Lung microvascular endothelial cell (primary cell): Measurements from ENCODE around the gene LAMA1. TPM values are rescaled to one million over a fixed set of nuclear protein-coding genes. Genes with fewer than 3 reads are reported as not detected.
"Not testable (repeated sequence)": the region's sequence is repeated elsewhere in the genome, so short reads cannot be mapped to it uniquely, and the experiment has no call there.

Experiments used
- DNase-seq, 2 donors: peaks; one replicate each; pipeline versions ENCODE4 v3.0.0 to v3.0.0-alpha.2; 2010; ENCODE audit warnings: low read depth in 2 of 2
- total RNA-seq: library from RNA; depleted of rRNA; stranded (reverse); fragments of >200 nt; gene quantifications from 2 replicates; pipeline ENCODE4 v1.2.1, GENCODE V29; 2014

LAMA1 gene, protein sequence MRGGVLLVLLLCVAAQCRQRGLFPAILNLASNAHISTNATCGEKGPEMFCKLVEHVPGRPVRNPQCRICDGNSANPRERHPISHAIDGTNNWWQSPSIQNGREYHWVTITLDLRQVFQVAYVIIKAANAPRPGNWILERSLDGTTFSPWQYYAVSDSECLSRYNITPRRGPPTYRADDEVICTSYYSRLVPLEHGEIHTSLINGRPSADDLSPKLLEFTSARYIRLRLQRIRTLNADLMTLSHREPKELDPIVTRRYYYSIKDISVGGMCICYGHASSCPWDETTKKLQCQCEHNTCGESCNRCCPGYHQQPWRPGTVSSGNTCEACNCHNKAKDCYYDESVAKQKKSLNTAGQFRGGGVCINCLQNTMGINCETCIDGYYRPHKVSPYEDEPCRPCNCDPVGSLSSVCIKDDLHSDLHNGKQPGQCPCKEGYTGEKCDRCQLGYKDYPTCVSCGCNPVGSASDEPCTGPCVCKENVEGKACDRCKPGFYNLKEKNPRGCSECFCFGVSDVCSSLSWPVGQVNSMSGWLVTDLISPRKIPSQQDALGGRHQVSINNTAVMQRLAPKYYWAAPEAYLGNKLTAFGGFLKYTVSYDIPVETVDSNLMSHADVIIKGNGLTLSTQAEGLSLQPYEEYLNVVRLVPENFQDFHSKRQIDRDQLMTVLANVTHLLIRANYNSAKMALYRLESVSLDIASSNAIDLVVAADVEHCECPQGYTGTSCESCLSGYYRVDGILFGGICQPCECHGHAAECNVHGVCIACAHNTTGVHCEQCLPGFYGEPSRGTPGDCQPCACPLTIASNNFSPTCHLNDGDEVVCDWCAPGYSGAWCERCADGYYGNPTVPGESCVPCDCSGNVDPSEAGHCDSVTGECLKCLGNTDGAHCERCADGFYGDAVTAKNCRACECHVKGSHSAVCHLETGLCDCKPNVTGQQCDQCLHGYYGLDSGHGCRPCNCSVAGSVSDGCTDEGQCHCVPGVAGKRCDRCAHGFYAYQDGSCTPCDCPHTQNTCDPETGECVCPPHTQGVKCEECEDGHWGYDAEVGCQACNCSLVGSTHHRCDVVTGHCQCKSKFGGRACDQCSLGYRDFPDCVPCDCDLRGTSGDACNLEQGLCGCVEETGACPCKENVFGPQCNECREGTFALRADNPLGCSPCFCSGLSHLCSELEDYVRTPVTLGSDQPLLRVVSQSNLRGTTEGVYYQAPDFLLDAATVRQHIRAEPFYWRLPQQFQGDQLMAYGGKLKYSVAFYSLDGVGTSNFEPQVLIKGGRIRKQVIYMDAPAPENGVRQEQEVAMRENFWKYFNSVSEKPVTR (N-terminal part only)
- total RNA-seq: 0.20 and 0.22 TPM in 2 replicates

DNA sequence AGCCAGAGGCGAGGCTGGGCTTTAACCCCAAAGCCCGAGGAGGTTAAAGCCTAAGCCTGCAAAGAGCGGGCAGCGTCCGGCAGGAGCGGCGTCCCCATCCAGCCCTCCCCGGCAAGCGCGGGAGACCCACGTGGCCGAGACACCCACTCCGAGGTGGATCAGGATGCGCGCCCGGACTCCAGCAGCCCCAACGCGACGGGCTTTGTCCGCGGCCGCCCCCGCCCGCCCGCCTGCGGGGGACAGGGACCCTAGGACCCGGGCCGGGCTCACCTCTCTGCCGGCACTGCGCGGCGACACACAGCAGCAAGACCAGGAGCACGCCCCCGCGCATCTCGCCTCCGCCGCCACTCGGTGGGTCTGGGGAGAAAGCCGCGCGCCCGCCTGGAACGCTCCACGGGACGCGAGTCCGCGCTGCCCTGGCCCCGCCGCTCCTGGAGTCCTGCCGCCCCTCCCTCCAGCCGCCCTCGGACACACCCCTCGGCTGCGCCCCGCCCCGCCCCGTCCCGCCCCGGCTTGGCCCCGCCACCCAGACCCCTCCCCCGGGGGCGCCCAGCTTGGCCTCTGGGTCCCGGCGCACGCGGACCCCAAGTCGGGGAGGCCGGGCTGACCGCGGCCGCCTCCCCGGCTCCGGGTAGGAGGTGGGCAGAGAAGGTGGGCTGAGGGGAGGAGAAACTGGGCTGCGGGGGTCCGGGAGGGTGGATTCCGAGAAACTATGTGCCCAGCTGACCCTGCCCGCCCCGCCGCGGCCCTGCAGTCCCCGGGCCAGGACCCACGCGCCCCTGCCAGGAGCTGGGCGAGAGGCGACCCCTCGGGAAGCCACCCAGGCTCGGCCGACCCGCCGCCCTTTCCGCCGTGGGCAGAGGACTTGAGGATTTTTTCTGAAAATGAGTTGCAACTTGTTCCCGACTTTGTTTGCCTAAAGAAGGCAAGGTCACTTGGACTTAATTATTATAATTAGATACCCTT lies at the start of gene LAMA1:
TSS of gene LAMA1 (minus strand) at position 408 of the 966 bp plus-strand sequence. CDS start at position 331, 77 bp downstream.
- no peak for DNase-seq

DNA sequence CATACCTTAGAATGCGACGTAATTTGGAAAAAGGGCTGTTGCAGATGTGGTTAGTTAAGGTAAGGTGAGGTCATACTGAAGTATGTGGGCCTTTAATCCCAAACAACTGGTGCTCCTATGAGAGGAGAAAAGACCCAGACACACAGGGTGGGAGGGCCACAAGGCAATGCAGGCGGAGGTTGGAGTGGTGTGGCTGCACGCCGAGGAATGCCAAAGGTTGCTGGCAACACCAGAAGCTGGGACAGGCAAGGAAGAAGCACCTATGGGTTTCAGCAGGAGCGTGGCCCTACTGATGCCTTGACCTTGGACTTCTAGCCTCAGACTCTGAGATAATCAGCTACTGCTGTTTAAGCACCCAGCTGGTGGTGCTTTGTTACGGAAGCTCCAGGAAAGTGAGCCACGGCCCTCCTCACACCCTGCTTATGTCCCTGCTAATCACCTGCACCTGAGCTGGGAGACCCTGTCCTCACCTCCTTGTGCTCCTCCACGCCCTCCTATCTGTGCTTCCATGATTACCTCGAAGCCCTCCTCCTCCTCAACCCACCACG lies 48.3 kb upstream of the LAMA1 start:
- no peak for DNase-seq

DNA sequence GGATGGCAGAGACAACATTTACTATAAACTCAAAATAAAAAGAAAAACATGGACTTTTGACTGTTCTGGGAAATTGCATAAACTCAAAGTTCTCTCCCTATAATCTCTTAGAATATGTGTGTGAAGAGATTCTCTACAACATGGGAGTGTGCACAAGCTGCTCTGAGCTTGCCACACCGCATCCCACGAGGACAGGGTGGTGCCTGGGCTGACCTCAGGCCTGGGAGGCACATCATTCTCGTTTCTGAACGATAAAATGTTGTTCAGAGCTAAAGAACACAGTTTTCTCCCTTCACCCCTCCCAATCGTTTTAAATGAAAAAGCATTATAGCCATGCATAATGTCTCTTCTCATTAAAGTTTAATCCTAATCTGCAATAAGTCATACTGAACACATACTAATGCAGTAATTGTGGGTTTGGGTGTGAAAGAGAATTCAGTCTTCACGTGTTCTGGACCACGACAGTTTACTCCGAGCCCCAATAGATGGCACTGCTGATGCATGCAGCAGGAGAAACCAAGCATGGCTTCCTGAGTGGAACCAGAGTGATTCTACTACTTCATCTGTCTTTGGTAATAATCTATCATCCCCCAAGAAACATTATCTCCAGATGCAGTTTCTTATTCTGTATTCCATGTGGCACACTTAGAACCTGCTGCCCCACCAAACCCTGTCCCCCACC lies 46.9 kb upstream of the LAMA1 start:
- DNase-seq: peak in 1 of 2 donors; percentile 15

DNA sequence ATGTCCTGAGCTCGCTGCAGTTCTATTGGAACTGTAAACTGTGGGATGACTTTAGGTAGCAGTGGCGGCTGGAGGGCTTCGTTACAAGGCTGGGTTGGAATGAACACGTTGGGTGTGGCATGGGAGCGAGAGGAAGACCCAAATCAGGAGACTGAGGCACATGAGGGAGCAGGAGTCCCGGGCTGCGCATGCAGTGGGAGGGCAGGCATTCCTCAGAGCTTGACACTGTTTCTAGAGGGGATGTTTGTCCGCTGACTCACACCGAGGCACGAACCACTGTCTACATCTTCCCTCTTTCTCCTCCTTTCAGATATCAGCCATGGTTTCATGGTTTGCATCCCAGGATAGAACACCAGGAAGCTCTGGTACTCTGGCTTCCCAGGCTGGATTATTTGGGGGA lies 40.6 kb upstream of the LAMA1 start:
- DNase-seq: no peak

DNA sequence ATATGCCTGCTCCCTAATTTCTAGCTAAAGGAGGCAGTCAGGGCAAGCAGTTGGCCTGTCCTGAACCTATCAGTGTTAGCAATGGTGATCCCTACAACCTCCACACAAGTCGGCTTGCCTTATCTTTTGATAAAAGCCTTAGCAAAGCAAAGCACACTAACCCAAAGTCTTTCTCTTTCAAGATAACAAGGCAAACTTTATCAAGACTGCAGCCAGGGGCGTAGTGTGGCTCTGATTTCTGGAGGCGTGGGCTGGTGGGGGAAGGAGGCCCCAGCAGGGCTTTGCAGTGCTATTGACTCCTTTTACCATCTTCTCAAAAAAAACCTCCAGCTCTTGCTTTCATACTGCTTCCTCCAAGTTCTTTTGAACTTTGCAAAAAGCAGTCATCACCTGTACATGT lies 40.2 kb upstream of the LAMA1 start:
- no peak for DNase-seq

DNA sequence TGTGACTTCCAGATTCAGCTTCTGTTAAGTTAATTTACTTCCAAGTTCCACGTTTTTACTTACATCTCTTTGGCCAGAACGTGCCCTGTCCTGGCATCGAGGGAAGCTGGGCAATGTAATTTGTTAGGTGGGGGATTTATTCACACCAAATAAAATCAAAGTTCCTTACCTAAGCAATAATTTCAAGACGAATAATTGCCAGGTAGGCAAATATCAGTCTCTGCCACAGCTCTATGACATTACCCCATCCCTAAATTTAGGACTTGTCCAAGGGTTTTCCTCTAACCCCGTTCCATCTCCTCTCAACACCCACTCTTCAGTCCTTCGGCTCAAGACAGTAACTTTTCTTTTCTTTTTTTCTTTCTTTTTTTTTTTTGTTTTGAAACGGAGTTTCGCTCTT lies 38.3 kb upstream of the LAMA1 start:
- no peak for DNase-seq

DNA sequence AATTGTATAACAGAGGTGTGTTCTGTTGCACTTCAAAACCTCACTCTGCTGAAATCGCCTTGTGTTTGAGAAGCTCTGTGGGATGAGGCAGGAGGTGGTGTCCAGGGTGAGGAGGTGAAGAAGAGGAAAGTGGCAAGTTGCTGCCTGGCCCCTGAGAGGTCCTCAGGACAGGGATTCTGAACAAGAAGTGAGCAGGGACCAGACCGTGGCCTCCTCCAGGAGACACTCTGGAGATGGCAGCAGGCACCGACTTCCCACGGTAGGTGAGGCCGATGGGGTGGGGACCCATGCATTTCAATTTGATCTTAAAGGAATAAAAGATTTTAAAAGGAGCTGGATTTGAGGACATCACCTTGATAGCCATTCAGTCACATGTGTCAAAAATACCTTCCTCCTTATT lies 37.5 kb upstream of the LAMA1 start:
- no peak for DNase-seq

DNA sequence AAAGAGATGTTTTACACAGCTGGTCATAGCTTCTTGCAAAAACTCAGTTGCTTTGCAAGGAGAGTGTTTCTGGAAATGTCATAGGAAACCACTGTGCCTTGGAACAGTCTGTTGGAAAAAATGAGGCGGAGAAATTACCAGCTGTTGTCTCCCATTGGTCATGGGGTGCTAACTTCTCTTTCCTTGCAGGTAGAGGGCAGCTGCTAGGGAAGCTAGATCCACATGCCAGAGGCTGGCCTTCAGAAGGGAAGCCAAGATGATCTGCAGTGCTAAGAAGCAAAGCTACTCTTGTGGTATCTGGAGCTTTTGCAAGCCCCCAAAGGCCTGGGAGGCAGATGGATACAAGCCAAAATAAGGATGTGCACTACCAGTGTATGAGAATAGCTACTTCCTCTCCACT lies 34.8 kb upstream of the LAMA1 start:
- DNase-seq: no peak

DNA sequence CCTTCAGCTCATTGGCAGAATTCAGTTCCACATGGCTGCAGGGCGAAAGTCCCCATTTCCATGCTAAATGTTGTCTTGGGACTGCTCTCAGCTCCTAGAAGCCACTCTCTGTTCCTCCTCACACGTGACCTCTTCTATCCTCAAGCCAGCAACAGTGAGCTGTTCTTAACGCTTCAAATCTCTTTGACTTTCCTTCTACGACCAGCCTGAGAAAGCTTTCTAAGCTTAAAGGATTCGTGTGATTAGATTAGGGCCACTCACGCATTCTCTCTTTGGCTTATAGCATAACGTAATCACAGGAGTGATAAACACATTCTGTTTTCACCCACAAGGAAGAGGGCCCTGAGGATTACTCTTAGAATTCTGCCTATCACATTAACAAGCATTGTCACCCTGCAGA lies 29.8 kb upstream of the LAMA1 start:
- no peak for DNase-seq

DNA sequence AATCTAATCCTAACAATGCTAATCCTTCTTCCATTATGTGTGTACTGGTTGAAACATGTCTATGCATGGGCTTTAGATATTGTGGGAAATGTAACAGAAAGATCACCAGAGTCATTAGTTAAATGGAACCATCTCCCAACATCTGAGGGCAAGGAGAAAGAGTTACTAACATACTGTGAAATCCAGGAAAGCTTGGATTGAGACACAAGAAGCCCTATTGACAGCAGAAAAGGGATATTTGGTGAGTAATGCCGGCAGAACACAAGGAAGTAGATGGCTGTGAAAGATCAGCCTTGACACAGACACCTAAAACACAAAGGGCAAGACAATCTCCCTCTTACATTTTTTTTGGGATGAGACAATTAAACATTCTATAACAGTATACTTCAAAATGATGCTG lies 28.5 kb upstream of the LAMA1 start:
- no peak for DNase-seq

DNA sequence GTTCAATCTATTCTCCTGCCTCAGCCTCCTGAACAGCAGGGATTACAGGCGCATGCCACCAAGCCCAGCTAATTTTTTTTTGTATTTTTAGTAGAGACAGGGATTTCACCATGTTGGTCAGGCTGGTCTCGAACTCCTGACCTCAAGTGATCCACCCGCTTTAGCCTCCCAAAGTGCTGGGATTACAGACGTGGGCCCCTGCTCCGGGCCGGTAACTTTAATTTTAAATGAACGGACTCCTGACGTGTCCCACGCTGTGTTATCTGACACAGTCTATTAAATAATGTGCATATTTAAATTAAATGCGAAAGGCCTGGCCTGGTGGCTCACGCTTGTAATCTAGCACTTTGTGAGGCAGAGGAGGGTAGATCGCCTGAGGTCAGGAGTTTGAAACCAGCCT lies 27.3 kb upstream of the LAMA1 start:
- not testable (repeated sequence) for DNase-seq

DNA sequence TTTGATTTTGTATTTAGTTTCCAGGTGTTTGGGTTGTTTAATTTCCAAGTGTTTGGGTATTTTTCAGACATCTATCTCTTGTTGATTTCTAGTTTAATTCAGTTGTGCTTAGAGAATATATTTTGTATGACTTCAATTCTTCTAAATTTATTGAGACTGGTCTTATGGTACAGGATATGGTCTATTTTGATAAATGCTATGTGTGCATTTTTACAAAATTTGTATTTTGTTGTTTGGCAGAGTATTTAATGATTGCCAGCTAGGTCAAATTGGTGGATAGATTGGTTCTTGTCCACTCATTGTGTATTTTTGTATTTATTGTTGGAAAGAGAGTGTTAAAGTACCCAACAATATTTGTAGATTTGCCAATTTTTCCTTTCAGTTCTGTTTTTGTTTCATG lies 23.7 kb upstream of the LAMA1 start:
- no peak for DNase-seq

DNA sequence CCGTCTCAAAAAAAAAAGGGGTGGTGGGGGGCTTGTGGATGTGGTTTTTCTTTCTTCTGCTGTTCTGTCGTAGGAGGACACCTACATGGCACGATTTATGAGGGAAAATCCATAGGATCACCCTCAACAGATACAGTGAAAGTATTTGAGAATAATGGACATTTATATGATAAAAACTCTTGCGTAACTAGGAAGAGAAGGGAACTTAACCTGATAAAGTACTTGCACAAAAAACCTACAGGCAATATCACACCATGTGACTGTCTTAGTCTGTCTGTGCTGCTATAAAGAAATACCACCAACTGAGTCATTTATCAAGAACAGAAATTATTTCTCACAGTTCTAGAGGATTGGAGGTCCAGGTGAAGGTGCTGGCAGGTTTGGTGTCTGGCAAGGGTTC lies 21.8 kb upstream of the LAMA1 start:
- no peak for DNase-seq

DNA sequence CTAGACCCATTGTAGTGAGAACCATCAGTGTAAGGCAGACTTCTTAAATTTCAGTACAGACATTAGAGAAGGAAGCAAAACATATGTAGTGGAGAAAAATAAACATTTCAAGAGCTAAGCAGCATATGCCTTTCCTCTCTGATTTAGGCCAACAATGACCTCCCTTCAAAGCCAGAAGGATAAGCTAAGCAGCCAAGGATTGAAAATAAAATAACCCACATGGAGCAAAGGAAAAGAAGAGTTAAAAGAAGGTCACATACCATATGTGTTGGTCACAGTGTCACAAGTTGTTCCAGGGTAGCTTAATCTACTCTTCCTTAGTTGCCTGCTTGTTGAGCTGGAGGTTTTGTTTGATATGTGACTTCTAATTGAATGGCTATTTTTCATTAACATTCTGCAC lies 15.6 kb upstream of the LAMA1 start:
- DNase-seq: no peak

DNA sequence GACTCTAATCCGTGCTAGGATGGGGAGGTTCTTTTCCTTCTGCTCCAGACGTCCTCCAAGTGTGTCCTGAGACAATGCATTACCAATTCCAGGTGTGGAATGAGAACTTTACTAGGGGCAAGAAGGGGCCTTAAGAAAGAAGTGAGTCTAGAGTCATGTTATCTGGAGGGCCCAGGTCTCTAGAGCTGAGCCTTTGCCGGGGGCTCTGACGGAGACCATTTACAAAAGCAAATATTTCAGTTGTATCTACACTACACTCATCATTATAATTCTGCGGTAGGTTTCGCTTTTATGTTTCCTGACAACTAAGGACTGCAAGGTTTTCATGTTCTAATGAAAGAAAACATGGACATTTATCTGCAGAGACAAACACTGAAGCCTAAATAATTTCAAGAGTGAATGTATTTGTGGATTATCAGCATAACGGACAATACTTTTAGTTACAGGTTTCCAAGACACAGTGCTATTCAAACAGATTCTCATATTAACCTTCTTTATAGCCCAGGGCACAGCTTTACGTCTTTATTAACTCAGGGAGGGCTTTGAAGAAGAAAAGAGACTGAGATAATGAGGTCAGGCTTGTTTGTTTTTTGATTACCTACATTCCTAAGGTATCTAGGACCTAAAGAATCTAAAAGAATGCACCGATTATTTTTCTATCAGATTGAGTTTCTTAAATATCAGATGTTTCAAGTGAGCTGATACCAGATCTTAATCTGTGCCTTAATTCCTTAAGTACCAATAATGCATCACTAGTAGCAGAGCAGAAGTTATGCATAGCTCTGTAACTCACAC lies 15.0 kb upstream of the LAMA1 start:
- DNase-seq: no peak

DNA sequence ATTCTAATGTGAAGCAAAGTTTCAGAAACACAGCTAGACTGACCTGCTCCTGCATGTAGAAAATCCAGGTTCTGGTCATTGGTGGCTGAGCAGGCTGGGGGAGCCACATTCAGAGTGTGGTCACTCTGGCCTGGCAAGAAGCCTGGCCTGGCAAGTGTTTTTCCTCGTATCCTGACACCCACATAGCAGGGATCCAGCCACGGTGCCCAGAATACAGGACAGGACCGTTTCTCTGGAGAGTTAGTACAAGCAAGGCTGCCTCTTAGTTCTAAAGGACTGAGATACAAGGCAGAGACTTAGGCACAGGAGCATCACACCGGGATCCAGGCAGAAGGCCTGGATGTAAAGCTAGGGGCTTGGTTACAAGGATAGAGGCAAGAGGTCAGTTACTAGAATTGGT lies 4.8 kb upstream of the LAMA1 start:
- no peak for DNase-seq

DNA sequence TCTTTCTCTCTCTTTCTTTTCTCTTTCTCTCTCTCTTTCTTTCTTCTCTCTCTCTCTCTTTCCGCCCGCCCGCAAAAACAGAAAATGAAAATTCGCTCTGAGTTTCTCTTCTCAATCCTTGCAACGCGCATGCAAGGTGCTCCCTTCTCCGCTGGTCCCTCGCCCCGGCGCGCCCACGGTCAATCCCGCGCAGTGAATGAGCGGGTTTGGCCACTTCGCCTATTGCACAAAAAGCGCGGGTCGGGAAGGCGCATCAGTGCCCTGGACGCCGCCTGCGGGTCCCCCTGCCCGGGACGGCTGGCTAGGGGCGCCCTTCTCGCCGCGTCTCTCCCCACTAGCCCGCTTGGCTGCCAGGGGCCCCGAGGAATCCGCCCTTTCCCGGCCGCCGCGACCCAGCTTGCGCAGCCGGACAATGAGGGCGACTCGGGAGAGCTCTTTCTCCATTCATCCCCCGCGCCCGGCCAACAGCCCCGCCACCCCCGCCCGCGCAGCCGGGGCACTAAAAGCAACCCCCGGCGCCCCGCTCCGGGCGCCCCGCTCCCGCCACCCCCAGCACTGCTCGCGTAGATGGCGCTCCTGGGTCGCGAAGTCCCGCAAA lies 706 bp downstream of the LAMA1 start:
- DNase-seq: no peak

DNA sequence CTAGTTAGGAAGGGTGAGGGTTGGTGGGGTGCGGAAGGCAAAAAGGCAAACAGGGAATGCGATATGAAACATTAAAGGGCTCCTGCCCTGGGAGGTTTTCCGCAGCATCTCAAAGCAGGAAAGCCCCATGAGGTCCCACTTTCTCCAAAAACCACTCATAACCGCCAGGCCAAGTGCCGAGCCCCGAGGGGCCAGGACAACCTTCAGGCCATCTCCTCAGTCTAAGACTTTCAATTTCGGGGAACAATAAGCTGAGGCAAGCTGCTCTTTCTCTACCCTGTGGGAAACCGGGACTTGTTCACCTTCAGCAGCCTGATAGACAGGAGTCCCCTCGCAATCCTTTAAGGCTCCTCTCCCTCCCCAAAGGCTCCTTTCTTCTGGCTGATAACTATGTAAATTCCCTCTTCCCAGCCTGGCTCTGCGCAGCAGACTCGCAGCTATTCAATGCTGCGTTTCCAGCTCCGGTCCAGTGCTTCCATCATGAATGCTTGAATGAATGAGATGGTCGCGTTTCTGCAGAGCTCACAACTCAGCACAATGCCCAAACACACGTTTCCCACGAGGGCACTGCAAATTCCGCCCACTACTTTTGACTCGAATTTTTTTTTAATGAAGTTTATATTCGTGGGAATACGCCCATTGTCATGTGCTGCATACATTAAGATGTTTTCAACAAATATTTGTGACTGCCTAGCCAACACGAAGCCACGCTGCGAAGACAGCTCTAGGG lies 1.4 kb downstream of the LAMA1 start:
- DNase-seq: no peak
